ENCODE results near the gene HOXA9.

GRCh38 chr7:27151341-27151930 is 13.9 kb downstream of the HOXA9 start:
- TF ChIP-seq, protein P1, sequence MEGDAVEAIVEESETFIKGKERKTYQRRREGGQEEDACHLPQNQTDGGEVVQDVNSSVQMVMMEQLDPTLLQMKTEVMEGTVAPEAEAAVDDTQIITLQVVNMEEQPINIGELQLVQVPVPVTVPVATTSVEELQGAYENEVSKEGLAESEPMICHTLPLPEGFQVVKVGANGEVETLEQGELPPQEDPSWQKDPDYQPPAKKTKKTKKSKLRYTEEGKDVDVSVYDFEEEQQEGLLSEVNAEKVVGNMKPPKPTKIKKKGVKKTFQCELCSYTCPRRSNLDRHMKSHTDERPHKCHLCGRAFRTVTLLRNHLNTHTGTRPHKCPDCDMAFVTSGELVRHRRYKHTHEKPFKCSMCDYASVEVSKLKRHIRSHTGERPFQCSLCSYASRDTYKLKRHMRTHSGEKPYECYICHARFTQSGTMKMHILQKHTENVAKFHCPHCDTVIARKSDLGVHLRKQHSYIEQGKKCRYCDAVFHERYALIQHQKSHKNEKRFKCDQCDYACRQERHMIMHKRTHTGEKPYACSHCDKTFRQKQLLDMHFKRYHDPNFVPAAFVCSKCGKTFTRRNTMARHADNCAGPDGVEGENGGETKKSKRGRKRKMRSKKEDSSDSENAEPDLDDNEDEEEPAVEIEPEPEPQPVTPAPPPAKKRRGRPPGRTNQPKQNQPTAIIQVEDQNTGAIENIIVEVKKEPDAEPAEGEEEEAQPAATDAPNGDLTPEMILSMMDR (IDR thresholded peaks at IDR 0.05) = no peak
- no peak for TF ChIP-seq POLR2A (IDR thresholded peaks at IDR 0.05)

All from stomach (tissue), 4 donors.